ENCODE results near the gene ZBTB25.

ZBTB25 gene

GRCh38 chr14:64475585-64476273 is 27.9 kb downstream of the ZBTB25 start:
- DNase-seq, result no peak

GRCh38 chr14:64474698-64475097 is 28.9 kb downstream of the ZBTB25 start:
- DNase-seq, result no peak

GRCh38 chr14:64474041-64474440 is 29.6 kb downstream of the ZBTB25 start:
- DNase-seq, result no peak

GRCh38 chr14:64468451-64468850 is 35.2 kb downstream of the ZBTB25 start:
- DNase-seq, result no peak

- no peak for DNase-seq
Observed at GRCh38 chr14:64467566-64467965, 36.1 kb downstream of the ZBTB25 start.

- no peak for DNase-seq
Observed at GRCh38 chr14:64467101-64467500, 36.5 kb downstream of the ZBTB25 start.

GRCh38 chr14:64465831-64466554 is 37.6 kb downstream of the ZBTB25 start:
- DNase-seq, result peak; percentile 8

GRCh38 chr14:64465191-64465822 is 38.3 kb downstream of the ZBTB25 start, which contains the start of gene AKAP5:
Gene AKAP5, plus strand, starts transcription at chr14:64465499. Its CDS starts 2,896 bp downstream, at chr14:64468395.
- DNase-seq, result peak; percentile 78

- no peak for DNase-seq
Observed at GRCh38 chr14:64464651-64465050, 39.0 kb downstream of the ZBTB25 start.

- no peak for DNase-seq
Observed at GRCh38 chr14:64463873-64464272, 39.8 kb downstream of the ZBTB25 start.

GRCh38 chr14:64463195-64463594 is 40.4 kb downstream of the ZBTB25 start:
- no peak for DNase-seq

- no peak for DNase-seq
Observed at GRCh38 chr14:64461221-64461620, 42.4 kb downstream of the ZBTB25 start.

- DNase-seq, result no peak
Observed at GRCh38 chr14:64459405-64460136, 44.1 kb downstream of the ZBTB25 start.

- DNase-seq, result no peak
Observed at GRCh38 chr14:64454671-64455070, 49.0 kb downstream of the ZBTB25 start.

GRCh38 chr14:64450255-64450654 is 53.4 kb downstream of the ZBTB25 start:
- DNase-seq, result no peak

- DNase-seq, result no peak
Observed at GRCh38 chr14:64447876-64448670, 55.6 kb downstream of the ZBTB25 start.

GRCh38 chr14:64444984-64445845 is 58.4 kb downstream of the ZBTB25 start:
- DNase-seq, result peak; percentile 37

GRCh38 chr14:64444140-64444539 is 59.5 kb downstream of the ZBTB25 start:
- no peak for DNase-seq

GRCh38 chr14:64442300-64442988 is 61.2 kb downstream of the ZBTB25 start:
- DNase-seq, result no peak

- no peak for DNase-seq
Observed at GRCh38 chr14:64440494-64440893, 63.1 kb downstream of the ZBTB25 start.

- no peak for DNase-seq
Observed at GRCh38 chr14:64439141-64439540, 64.5 kb downstream of the ZBTB25 start.
